Measurements from ENCODE around the gene ZSCAN31. TPM values are rescaled to one million over a fixed set of nuclear protein-coding genes. Genes with fewer than 3 reads are reported as not detected.
A peak's percentile ranks its signal among the peaks of the same experiment; 100 is the strongest.

The ZSCAN31 gene
- total and polyA plus RNA-seq, 10 of the 15 experiments (the other 5 are each of a cell fraction or from before 2014, with no cell fraction given): 1.6 to 5.2 (median 2.9) TPM

GRCh38 chr6:28335564-28336283, at the start of gene ZSCAN31 (continued):
- TF ChIP-seq ZBTB4 (CRISPR knock-in tag; IDR thresholded peaks at IDR 0.05) (no peak), CUX1 (IDR thresholded peaks at IDR 0.05; ENCODE audit: insufficient replicate concordance, low read depth, low read length) (no peak), NFYA (IDR thresholded peaks at IDR 0.05; ENCODE audit: borderline replicate concordance, low read depth, low read length) (no peak; the same call in 1 of the 2 replicates), BMI1 (IDR thresholded peaks at IDR 0.05; ENCODE audit: borderline replicate concordance) (no peak; the same call in 1 of the 2 replicates), CBFB (IDR thresholded peaks at IDR 0.05; ENCODE audit: low read depth) (peak; percentile 38; the same call in 1 of the 2 replicates), EED (IDR thresholded peaks at IDR 0.05; ENCODE audit: low read depth) (peak; percentile 67), GABPA (IDR thresholded peaks at IDR 0.05; ENCODE audit: low read depth) (peak; percentile 71), TCF7 (IDR thresholded peaks at IDR 0.05; ENCODE audit: borderline replicate concordance) (no peak), IRF3 (IDR thresholded peaks at IDR 0.05) (no peak), MXI1 (IDR thresholded peaks at IDR 0.05; ENCODE audit: low read depth, low read length) (no peak; the same call in 1 of the 2 replicates), RAD51 (IDR thresholded peaks at IDR 0.05) (no peak), SMAD5 (IDR thresholded peaks at IDR 0.05; ENCODE audit: low read depth) (peak; percentile 68), TBL1XR1 (IDR thresholded peaks at IDR 0.05; ENCODE audit: low read depth, low read length) (no peak), ZBTB11 (CRISPR knock-in tag; IDR thresholded peaks at IDR 0.05) (no peak), NR2C2 (IDR thresholded peaks at IDR 0.05; ENCODE audit: borderline replicate concordance, control insufficient read depth, insufficient read length, low read depth) (no peak), NBN (IDR thresholded peaks at IDR 0.05) (0 out of 2 replicates have a peak, but pooled peaks have one; percentile 24), RCOR1 (conservative IDR thresholded peaks at IDR 0.05; ENCODE audit: low read depth, low read length) (no peak)

All from GM12878 (cell line).